ENCODE data around the gene LYSMD1.

The LYSMD1 gene

DNA sequence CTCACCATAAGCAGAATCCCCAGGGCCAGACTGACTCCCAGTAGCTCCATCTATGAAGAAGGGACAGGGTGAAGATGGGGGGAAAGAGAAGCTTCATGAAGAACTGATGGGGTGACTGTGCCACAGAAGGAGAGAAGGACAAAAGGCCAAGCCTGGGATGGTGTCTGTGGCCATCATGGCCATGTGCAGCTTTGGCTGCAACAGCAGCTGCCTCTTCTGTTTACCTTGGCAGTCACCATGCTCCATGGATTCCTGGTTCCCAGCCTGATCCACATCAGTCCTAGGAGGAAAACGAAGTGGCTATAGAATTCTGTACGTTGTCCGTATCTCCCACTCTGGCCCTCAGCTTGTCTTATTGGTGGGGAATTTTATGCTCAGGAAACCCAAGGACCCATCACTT lies 31.3 kb downstream of the LYSMD1 start:
- Histone ChIP-seq H3K36me3 (ENCODE audit: insufficient read depth, low read depth, low read length) (peaks cover 21% of the 10 kb centered on the region; the same call in 1 of the 2 replicates), H3K9me3 (ENCODE audit: insufficient read depth, low read depth, low read length) (no peaks in the 10 kb centered on the region), H3K27ac (ENCODE audit: low read length) (no peak overlapping the region), H3K4me1 (ENCODE audit: insufficient read depth, low read length) (no peaks in the 10 kb centered on the region; the same call in 1 of the 2 replicates), H3K4me3 (ENCODE audit: low read length) (no peak overlapping the region), H3K27me3 (ENCODE audit: insufficient read depth, low read length) (peaks cover 47% of the 10 kb centered on the region), H3K9ac (ENCODE audit: low read depth, low read length) (no peak overlapping the region)

DNA sequence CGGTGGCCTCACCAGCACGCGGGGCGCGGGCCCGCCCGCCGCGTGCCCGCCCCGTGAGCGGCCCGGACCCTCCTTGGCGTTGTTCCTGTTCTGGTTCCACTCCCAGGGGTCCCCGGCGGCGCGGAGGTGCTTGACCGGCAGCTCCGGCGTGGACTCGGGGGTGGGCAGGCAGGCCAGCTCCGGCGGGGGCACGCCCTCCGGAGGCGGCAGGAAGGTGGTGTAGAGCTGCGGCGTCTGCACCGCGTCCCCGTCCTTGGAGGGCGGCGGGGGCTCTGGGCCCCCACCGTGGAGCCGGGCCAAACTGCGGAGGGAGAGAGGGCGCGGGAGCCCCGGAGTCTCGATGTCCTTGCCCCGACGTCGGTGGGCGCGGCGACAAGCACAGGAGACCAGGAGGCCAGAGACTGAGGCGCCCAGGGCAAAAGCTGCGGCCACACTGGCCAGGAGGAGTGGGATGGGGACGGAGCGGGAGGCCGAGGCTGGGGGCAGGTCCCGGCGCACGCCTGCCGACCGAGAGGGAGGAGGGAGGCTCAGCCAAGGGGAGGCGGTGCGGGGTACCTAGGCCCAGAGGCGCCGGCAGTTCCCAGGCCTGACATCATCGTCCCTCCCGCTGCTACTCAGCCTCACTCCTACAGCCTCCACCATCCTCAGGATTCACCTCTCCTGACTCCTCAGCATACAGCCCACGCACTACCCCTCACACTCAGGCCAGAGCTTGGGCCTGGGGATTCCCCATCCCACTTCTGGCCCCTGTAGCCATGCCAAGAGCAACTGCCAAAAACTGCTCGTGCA lies 32.5 kb downstream of the LYSMD1 start:
- H3K9ac ChIP-seq (ENCODE audit: low read depth, low read length) = no peak overlapping the region; the same call in 1 of the 2 replicates
- no peak overlapping the region for H3K27ac ChIP-seq (ENCODE audit: low read length)
- no peaks in the 10 kb centered on the region for H3K9me3 ChIP-seq (ENCODE audit: insufficient read depth, low read depth, low read length)
- H3K27me3 ChIP-seq (ENCODE audit: insufficient read depth, low read length) = peaks cover 47% of the 10 kb centered on the region
- peak overlapping the region; percentile 73; the same call in 1 of the 2 replicates for H3K4me3 ChIP-seq (ENCODE audit: low read length)
- no peaks in the 10 kb centered on the region; the same call in 1 of the 2 replicates for H3K4me1 ChIP-seq (ENCODE audit: insufficient read depth, low read length)
- H3K36me3 ChIP-seq (ENCODE audit: insufficient read depth, low read depth, low read length) = peaks cover 21% of the 10 kb centered on the region; the same call in 1 of the 2 replicates

DNA sequence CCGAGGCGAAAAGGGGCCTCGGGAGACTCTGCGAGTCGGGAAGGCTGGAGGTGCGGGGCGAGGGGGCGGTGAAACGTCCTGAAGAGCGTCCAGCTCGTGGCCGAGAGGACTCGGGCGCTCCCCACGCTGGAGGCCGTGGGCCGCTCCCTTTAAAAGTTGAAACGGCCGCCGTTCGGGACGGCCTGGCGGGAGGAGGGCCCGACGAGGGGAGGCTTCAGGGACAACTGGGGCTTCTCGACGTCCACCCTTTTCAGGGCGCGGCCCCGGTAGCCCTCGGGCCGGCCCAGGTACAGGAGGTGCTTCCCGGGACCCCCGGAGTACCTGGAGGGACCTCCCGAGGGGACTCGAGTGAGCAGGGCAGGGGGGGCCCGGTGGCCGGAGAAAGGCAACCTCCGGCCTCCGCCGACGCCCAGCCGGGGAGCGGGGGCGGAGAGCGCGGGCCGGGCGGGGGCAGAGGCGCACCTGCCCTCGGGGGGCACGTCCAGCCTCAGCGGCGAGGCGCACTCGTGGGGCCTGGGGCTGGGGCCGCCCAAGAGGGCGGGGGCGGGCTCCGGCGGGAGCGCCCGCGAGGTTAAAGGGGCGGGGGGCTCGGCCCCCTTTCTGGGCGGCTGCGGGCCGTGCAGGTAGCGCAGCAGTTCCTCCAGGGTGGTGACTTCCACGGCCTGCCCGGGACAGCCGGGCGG lies 33.2 kb downstream of the LYSMD1 start:
- peak overlapping the region; percentile 31; the same call in 1 of the 2 replicates for H3K9ac ChIP-seq (ENCODE audit: low read depth, low read length)

DNA sequence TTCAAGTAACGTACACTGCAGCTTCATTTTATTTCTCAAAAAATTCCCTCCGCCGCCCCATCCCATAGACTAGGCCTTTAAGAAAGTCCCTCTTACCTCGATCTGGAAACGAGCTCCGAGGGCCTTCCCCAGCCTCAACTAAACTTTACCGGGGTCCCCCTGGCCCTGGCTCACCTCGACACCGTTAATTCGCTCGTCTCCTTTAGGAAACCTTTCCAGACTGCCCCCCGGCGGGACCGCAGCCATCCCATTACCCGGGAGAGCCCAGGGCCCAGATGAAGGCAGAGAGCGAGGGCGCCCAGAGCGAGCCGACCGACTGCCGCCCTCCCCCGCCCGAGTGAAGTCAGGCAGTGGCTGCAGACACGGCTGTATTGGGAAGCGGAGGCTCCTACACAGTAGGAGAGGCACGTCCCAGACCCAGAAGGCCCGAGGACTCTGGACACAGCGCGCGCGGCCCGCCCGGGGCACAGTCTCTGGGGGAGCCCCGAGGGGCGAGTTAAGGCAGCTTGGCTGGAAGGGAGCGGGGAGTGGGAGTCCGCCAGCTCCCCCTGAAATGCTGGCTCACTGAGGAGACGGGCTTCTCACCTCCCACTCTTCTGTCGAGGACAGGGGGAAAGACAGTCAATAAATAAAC lies 33.9 kb downstream of the LYSMD1 start:
- Histone ChIP-seq H3K27ac (ENCODE audit: low read length) (no peak overlapping the region), H3K27me3 (ENCODE audit: insufficient read depth, low read length) (peaks cover 47% of the 10 kb centered on the region), H3K4me3 (ENCODE audit: low read length) (peak overlapping the region; percentile 73), H3K9me3 (ENCODE audit: insufficient read depth, low read depth, low read length) (no peaks in the 10 kb centered on the region), H3K36me3 (ENCODE audit: insufficient read depth, low read depth, low read length) (peaks cover 21% of the 10 kb centered on the region; the same call in 1 of the 2 replicates), H3K9ac (ENCODE audit: low read depth, low read length) (peak overlapping the region; percentile 31; the same call in 1 of the 2 replicates), H3K4me1 (ENCODE audit: insufficient read depth, low read length) (no peaks in the 10 kb centered on the region; the same call in 1 of the 2 replicates)

More for the DNA sequence above, 33.2 kb downstream of the LYSMD1 start:
- Histone ChIP-seq H3K36me3 (ENCODE audit: insufficient read depth, low read depth, low read length) (peaks cover 21% of the 10 kb centered on the region; the same call in 1 of the 2 replicates), H3K27ac (ENCODE audit: low read length) (no peak overlapping the region), H3K4me3 (ENCODE audit: low read length) (peak overlapping the region; percentile 73), H3K27me3 (ENCODE audit: insufficient read depth, low read length) (peaks cover 47% of the 10 kb centered on the region), H3K4me1 (ENCODE audit: insufficient read depth, low read length) (no peaks in the 10 kb centered on the region; the same call in 1 of the 2 replicates), H3K9me3 (ENCODE audit: insufficient read depth, low read depth, low read length) (no peaks in the 10 kb centered on the region)

DNA sequence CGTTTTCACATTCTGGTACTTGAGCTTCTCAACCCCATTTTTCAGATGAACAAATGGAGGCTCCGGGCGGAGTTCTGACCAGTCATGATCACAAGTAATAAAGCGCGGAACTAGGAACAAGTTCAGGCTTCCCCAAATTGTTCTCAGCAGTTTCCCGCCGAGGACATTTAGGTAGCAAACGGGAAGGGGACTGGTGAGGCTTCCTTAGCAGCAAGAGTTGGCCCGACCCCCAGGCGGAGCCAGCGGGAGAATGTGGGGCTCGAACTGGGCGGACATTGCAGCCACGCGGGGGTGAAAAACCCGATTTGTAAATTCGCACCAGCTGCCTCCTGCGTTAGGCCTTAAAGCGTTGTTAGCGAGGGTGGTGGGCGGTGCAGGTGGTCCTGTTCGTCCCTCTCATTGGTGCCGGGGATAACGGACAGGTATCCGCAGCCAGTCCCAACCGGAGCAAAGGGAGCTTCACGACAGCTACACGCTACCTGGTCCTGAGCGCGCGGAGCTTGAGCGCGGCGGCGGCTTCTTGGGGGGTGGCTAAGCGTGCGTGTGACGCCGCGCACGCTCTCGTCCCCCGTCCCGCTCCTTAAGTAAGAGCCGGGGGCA lies 34.6 kb downstream of the LYSMD1 start:
- H3K27ac ChIP-seq (ENCODE audit: low read length) = no peak overlapping the region

DNA sequence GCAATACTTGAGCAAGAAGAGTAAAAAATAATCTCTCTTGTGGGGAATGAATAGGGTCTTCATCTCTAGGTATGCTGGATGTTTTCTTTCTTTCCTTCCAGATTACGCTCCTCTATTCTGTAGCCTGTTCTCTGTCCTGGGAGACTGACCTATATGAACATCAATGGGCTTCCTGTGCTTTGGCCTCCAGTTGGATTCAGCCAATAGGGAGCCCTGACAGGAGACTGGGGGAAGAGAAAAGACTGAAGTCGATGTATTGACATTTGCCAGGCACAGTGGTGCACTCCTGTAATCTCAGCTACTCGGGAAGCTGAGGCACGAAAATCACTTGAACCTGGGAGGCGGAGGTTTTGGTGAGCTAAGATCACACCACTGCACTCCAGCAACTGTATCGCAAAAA lies 36.9 kb downstream of the LYSMD1 start:
- no peaks in the 10 kb centered on the region for H3K9me3 ChIP-seq (ENCODE audit: insufficient read depth, low read depth, low read length)
- H3K4me1 ChIP-seq (ENCODE audit: insufficient read depth, low read length) = peaks cover 7% of the 10 kb centered on the region
- no peak overlapping the region for H3K9ac ChIP-seq (ENCODE audit: low read depth, low read length)
- H3K4me3 ChIP-seq (ENCODE audit: low read length) = no peak overlapping the region
- H3K27ac ChIP-seq (ENCODE audit: low read length) = no peak overlapping the region
- no peaks in the 10 kb centered on the region for H3K36me3 ChIP-seq (ENCODE audit: insufficient read depth, low read depth, low read length)
- H3K27me3 ChIP-seq (ENCODE audit: insufficient read depth, low read length) = peaks cover 36% of the 10 kb centered on the region

More for the DNA sequence above, 34.6 kb downstream of the LYSMD1 start:
- H3K27me3 ChIP-seq (ENCODE audit: insufficient read depth, low read length) = peaks cover 47% of the 10 kb centered on the region
- no peaks in the 10 kb centered on the region for H3K9me3 ChIP-seq (ENCODE audit: insufficient read depth, low read depth, low read length)
- peak overlapping the region; percentile 73 for H3K4me3 ChIP-seq (ENCODE audit: low read length)
- H3K4me1 ChIP-seq (ENCODE audit: insufficient read depth, low read length) = no peaks in the 10 kb centered on the region; the same call in 1 of the 2 replicates
- peaks cover 16% of the 10 kb centered on the region; the same call in 1 of the 2 replicates for H3K36me3 ChIP-seq (ENCODE audit: insufficient read depth, low read depth, low read length)
- H3K9ac ChIP-seq (ENCODE audit: low read depth, low read length) = peak overlapping the region; percentile 69

DNA sequence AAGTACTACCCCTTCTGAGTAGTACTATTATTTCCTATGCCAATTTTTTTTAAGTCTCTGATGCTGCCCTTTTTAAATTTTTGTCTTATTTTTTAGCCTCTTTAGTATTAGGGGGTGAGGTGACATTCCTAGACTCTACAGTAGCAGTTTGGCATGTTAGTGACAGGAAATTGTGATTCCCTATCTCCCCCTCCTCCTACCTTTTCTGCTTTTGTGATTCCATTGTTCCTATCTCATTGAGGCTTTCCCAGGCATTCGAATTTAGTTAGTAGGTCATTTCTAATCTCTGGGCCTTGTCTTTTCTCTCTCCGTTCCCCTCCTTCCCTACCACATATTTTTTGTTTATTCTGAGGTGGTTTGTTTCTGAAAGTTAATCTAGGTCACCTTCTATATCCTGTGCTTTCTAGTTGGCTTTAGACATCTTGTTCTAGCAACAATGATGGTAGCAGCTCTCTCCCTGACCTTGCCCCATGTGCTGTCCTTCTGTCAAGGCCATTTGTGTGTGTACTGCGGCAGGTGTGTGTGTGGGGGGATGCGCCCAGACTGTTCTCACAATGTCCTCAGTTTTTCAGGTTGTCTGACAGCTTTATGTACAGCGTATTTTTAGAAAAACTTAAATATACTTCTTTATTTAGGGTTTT lies 40.8 kb downstream of the LYSMD1 start:
- Histone ChIP-seq H3K27me3 (ENCODE audit: insufficient read depth, low read length) (0 out of 2 replicates have a peak, but pooled peaks cover under 1% of the 10 kb centered on the region), H3K9ac (ENCODE audit: low read depth, low read length) (no peak overlapping the region), H3K4me3 (ENCODE audit: low read length) (no peak overlapping the region), H3K27ac (ENCODE audit: low read length) (no peak overlapping the region), H3K9me3 (ENCODE audit: insufficient read depth, low read depth, low read length) (no peaks in the 10 kb centered on the region), H3K4me1 (ENCODE audit: insufficient read depth, low read length) (peaks cover 7% of the 10 kb centered on the region), H3K36me3 (ENCODE audit: insufficient read depth, low read depth, low read length) (no peaks in the 10 kb centered on the region)

DNA sequence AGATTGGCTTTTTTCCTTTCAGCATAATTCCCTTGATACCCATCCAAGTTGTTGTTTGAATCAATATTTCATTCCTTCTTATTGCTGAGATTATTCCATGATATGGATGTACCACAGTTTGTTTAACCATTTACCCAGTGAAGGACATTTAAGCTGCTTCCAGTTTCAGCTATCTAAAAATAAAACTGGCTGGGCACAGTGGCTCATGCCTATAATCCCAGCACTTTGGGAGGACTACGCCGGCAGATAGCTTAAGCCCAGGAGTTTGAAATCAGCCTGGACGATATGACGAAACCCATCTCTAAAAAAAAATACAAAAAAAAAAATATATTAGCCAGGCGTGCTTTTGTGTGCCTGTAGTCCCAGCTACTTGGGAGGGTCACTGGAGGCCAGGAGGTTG lies 51.8 kb downstream of the LYSMD1 start:
- no peaks in the 10 kb centered on the region for H3K4me1 ChIP-seq (ENCODE audit: insufficient read depth, low read length)
- H3K27me3 ChIP-seq (ENCODE audit: insufficient read depth, low read length) = no peaks in the 10 kb centered on the region
- no peak overlapping the region for H3K9ac ChIP-seq (ENCODE audit: low read depth, low read length)

More for the DNA sequence above, 51.8 kb downstream of the LYSMD1 start:
- Histone ChIP-seq H3K27ac (ENCODE audit: low read length) (no peak overlapping the region), H3K9me3 (ENCODE audit: insufficient read depth, low read depth, low read length) (no peaks in the 10 kb centered on the region), H3K36me3 (ENCODE audit: insufficient read depth, low read depth, low read length) (no peaks in the 10 kb centered on the region), H3K4me3 (ENCODE audit: low read length) (no peak overlapping the region)
